SIG-M5 (cell line): ENCODE measurements around the gene GNG3.
"Not testable (repeated sequence)": the region's sequence is repeated elsewhere in the genome, so short reads cannot be mapped to it uniquely, and the experiment has no call there.

Experiments
- DNase-seq: peaks from one replicate; lab custom pipeline; 2025; lab: John Stamatoyannopoulos, UW

The GNG3 gene

DNA sequence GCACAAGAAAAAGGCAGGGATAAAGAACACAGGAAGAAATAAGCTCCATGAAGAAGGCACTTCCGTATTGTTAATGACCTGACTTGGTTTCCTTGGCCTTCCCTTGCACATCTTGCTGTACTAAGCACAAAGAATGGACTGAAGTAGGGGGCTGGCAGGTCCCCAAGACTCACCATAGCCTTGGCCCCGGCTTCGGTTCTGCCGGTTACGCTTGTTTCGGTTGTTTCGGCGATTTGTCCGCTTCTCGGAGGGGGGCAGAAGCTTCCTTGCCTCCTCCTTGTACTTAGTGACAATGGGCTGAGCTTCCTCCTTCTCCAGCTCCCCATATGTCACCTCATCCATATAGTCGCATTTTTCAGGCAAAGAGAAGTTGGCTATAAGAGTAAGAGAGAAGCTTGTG lies 9.3 kb downstream of the GNG3 start:
- DNase-seq, result no peak

GRCh38 chr11:62719302-62719978 lies 12.0 kb downstream of the GNG3 start:
- no peak for DNase-seq

GRCh38 chr11:62721994-62722393 lies 14.5 kb downstream of the GNG3 start:
- no peak for DNase-seq

DNA sequence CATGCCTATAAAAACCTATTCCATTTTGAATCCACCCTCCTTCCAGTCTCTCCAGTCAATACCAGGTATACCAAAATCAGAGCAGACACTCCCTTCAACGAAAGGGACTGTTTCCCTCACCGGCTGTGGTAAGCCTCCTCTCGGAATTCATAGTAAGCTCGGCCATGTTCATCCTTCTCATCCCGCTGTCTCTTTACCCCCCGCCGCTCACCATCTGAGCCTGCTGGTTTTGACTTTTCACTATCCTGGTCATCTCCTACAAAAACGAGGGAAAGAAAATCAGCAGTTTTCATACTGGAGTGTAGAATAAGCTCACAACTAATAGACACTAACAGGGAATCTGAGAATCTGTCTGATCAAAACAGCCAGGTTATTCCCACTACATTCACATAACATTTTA lies 16.7 kb downstream of the GNG3 start:
- no peak for DNase-seq

DNA sequence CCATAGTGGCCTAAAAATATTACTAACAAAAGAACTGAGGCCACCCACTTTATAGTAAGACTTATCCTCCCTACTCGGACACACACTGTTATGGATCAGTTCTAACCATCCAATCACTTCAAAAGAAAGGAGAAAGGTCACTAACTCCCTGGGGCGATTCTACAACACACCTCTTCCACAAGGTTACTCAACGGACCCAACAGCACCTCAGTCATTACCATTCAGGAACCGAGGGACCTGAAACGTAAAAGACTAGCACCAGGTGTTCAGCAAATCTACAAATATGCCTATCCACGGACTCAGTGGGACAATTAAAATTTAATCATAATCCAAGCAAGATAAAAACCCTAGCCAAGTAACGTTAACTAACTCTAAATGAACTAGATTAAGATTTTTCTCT lies 18.2 kb downstream of the GNG3 start:
- DNase-seq, result no peak

DNA sequence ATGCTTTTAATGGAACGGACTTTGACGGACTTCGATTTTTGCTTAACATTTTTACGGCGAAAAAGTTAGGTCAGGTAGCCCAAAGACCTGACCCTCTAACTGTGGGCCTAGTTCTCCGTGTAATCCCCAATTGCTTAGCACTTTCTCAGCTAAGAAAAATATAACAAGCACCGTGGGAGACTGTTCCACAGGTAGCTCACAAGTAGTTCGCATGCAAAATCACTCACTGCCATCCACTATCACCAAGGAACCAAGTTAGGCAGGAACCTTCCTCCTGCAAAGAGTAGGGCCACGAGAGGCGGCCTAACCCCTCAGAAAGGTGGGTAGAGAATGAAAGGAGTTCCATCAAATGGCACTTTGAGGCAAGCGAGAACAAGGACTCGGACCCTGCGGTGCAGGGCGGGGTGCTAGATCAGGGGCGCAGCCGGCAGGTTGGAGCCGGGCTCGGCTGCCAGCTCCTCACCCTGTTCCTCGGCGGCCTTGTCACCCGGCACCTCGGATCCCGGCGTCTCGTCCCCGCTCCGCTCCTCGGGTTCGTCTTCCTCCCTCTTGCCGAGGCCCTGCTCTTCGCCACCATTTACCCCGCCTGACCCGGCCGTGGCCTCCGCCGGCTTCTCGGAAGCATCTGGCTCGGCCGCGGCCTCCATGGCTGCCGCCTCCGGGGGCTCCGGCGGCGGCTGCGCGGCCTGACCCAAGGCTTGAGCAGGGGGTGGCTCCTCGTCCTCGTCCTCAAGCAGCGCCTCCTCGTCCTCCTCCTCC lies 18.9 kb downstream of the GNG3 start:
- no peak for DNase-seq

GRCh38 chr11:62726915-62727164 lies 19.4 kb downstream of the GNG3 start:
- no peak for DNase-seq

- peak; percentile 94 for DNase-seq
Measured at GRCh38 chr11:62727165-62727871, 19.8 kb downstream of the GNG3 start, which contains the start of gene HNRNPUL2. TSS of gene HNRNPUL2 (minus strand) at chr11:62727457. CDS start at chr11:62727156, 301 bp downstream.

DNA sequence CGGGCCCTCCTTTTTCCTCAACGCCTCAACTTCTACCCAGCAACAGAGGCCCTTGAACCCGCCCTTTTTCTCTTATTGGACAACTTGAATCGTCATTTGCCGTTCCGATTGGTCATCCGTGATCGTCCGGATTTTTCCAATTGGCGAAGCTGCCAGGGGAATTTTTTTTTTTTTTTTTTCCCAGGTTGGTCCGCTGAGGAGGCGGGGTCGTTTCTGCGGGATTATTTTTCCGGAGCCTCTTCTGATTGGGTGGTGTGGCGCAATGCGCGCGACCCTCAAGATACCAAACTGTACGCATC lies 20.3 kb downstream of the GNG3 start:
- peak; percentile 88 for DNase-seq

DNA sequence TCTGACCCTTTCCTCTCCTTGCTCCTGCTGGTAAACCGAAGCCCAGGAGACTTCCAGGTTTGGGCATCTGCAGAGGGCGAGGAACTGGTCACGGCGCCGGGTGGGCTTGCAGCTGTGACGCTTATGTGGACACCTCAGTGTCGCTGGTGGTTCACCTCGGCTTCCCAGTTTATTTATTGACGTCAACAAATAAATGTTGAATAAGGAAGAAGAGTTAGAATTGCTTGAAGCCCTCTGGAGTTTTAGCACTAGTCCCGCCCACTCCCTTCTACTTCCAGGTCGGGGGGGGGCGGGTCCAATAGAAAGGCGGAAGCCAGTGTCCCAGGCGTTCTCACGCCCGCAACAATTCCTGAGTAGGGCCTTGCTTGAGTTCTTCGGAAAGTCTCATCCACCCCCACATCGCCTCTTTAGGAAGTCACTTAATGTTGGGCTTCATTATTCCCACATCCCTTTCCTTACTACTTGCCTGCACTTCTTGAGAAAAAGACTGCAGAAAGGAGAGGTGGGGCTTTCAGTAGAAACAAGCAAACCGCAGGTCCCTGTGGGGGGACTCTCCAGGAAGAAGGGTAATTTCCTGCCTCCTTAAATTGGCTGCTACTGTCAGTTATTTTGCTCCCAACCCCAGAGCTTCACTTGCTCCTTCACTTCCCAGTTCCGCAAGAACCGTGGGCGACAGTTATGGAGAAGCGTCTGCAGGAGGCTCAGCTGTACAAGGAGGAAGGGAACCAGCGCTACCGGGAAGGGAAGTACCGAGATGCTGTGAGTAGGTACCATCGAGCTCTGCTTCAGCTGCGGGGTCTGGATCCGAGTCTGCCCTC lies 20.9 kb downstream of the GNG3 start, which contains the start of gene TTC9C:
TTC9C (plus strand) TSS at position 316 of the 818 bp plus-strand sequence; CDS start at position 679, 363 bp downstream.
- DNase-seq, result peak; percentile 61

DNA sequence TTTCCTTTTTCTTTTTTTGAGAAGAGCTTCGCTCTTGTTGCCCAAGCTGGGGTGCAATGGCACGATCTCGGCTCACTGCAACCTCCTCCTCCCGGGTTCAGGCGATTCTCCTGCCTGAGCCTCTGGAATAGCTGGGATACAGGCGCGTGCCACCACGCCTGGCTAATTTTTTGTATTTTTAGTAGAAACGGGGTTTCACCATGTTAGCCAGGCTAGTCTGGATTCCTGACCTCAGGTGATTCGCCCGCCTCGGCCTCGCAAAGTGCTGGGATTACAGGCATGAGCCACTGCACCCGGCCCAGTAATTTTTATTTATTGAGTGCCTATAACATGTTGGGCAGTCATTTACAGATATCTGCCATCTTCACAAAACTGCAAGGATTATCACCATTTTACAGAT lies 22.6 kb downstream of the GNG3 start:
- DNase-seq, result not testable (repeated sequence)

GRCh38 chr11:62732830-62733229 lies 25.4 kb downstream of the GNG3 start:
- no peak for DNase-seq

- no peak for DNase-seq
Measured at GRCh38 chr11:62737196-62737595, 29.7 kb downstream of the GNG3 start.

- no peak for DNase-seq
Measured at GRCh38 chr11:62747475-62748160, 40.1 kb downstream of the GNG3 start.

- not testable (repeated sequence) for DNase-seq
Measured at GRCh38 chr11:62749931-62750330, 42.5 kb downstream of the GNG3 start.

DNA sequence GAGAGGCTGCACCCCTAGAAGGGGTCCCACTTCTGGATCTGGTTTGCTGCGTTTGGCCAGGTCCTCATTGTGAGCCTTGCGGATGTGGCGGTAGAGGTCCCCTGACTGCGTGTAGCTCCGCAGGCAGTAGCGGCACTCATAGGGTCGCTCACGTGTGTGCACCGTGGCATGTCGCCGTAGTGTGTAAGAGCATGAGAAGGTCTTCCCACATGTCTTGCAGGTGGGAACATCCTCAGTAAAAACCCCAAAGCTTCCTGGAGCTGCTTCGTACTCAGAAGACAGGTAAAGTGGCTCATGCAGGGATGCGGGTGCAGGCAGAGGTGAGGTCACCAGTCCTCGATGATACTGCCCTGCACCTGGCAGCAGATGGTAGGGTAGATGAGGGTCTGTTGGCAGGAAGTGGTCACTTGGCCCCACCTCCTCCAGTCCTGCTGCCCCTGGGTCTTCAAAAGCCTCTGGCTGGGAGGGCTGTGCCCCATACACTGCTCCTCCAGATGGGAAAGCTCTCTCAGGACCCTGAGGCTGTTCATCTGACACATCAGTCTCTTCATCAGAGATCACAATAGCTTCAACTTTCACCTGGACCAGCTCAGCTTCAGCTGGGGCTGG lies 44.8 kb downstream of the GNG3 start:
- DNase-seq, result no peak

DNA sequence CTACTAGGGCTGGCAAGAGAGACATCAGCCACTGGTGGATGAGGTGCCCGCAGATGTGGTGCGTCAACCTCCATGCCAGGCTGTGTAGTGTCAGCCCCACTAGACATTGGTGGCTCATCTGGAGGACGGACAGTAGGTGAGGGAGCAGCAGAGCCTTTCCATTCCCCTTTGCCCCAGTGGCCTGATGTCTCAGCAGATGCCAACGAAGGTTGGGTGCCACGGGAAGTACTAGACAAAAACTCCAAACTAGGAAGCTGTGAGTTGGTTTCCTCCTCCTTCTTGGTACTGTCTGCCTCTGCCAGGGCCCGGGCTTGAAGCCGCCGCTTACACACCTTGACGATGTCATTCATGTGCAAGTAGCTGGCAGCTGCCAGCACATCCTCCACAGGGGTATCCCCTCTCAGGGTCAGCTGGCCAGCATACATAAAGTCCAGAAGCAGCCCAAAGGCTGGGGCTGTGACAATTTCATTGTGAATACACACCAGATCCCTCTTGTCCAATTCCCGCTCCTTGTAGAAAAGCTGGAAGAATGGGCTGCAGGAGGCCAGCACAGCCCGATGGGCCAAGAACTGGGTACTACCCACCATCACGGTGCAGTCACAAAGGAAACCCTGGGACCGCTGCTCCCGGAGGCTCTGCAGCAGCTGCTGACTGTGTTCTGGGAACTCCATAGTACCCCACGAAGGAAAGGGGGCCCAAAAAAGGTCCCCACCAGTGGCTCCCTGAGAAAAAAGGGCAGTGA lies 45.7 kb downstream of the GNG3 start:
- DNase-seq, result no peak

DNA sequence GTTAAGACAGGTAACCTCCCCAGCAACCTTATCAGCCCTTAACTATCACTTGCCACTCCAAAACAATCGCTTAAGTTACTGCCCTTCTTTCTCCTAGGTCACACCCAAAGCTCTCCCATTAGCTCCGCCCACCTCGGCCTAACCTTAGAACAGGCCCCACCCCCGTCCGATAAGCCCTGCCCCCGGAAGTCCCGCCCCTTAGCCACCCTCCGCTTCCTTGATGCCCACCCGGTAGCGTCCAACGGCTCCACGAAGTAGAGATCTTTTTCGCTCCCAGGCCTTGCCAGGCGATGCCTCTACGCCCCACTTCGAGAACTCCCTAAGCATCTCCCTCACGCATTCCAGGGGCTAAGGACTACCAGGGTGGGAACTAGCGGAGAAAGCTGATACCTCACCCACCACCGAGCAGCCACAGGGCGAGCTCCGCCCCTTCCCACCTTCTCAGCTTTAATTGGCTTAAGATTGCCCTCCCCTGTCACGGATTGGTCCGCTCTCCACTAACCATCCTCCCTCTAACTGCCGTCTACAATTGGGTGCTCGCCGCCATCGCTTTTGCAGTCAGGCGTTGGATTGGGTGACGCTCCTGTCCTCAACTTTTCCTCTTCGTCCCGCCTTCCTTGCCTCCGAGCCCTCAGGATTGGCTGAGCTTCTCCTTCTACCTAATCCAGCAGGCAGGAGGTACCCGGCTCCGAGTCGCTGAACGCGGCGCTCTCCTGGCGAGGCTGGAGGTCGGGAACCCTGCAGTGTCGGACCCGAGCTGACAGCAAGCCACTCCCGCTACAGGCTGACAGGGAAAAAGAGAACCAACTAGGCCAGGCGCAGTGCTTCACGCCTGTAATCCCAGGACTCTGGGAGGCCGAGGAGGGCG lies 46.5 kb downstream of the GNG3 start, which contains the start of gene ZBTB3:
ZBTB3 (minus strand) TSS at position 425 of the 868 bp plus-strand sequence. CDS start 496 bp downstream, outside the sequence.
- peak; percentile 99 for DNase-seq

DNA sequence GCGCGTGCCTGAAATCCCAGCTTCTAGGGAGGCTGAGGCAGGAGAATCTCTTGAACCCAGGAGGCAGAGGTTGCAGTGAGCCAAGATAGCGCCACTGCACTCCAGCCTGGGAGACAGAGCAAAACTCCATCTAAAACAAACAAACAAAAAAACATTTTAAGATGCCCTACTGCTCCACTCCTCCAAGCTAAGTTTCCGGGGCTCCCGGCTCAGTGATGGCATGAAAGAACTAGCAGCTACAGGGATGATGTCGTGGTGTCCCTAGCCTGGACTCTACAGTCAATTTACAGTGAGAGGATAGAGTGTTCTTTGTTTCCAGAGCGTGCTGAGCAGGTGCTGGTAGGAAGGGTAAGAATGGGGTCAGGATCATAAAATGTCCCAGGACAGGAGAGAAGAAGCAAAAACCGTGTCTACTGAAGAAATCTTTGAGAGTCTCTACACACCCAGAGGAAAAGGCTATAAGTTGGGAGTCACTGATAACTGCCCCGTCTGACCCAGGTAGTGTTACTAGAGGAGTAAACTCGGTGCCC lies 47.7 kb downstream of the GNG3 start:
- DNase-seq, result no peak
